NCI-H2029 (cell line): ENCODE results near the gene SCART1.
"Not testable (repeated sequence)": the region's sequence is repeated elsewhere in the genome, so short reads cannot be mapped to it uniquely, and the experiment has no call there.

Source experiments
- DNase-seq: peaks from one replicate; lab custom pipeline; 2025; lab: John Stamatoyannopoulos, UW

Gene SCART1

DNA sequence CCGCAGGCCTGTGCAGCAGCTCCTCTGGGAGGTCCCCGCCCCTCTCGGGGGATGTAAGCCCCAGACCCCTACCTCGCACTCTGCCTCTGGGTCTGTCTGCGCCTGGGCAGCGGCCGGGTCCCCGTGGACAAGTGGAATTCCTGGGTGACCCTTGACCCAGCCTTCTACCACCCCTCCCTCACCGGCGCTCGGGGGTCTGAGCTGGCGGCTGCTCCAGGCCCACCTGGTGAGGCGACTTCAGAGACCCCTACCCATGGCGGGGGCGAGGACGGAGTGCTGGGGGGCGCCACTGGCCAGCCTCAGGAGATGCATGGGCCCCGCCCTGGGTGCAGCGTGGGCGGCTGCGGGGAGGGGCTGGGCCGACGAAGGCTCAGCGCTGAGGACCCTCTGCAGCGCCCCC lies 21.0 kb upstream of the SCART1 start:
- not testable (repeated sequence) for DNase-seq

DNA sequence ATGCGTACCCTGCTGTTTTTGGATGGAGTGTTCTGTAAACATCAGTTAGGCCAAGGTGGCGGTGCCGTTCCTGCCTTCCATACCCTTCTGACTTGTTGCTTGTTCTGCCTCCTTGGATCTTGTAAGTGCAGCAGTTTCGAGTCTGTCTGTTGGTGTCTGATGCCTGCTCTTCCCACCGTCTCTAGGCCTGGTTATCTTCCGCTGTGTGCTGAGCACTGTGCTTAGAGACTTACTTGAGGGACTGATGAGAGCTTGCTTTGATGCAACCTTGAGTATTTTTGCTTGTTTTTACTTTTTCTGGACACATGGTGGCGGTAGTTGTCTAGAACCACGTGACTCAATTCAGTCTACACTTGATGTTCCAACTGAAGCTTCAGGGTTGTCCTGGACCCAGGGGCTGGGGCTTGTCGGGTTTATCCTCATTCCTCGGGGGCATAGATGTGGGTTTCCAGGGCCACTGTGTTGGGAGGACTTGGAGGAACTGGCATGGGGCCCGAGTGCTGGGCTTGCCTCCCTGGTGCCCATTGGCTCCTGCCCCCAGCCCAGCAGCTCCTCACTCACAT lies 15.0 kb upstream of the SCART1 start:
- no peak for DNase-seq

DNA sequence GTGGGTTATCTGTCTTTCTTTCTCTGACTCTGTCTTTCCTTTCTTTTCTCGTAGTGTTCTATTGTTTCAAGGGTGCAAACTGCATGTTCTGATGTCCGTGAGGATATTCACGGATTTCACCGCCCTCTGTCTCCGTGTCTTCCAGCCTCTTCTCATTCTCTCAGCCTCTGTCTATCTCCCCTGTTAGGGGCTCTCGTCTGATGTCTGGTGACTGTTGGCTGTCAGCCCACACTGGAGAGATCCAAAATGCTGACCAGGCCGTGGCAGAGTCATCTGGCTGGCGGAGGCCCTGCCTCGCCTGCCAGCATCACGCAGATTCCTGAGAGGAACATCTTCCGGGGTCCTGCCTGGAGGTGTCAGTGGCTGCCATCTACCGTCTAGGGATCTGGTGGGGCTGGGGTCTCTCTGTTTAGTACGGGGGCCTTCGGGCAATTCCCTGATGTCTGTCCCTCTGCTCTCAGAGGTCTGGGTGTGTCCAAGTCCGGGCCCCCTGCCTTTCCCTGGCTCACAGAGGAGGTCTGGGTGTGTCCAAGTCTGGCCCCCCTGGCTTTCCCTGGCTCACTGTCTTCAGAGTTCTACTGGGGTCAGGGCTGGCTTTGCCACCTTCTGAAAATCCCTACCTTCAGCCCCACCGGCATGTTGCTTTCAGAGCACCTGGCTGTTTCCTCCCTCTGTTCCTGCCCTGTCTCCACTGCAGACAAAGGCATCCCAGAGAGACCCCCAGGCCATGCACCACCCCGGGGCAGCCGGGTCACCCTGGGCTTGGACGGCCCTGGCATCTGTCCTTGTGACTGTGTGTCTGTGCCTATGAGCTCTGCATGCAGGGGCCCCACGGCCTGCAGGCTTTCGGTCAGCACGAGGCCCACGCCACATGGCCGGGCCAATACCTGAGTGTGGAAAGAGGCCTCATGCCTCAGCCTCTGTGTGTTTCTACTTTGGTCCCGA lies 14.0 kb upstream of the SCART1 start:
- no peak for DNase-seq

GRCh38 chr10:133440633-133441285 lies 13.0 kb upstream of the SCART1 start:
- DNase-seq = no peak

DNA sequence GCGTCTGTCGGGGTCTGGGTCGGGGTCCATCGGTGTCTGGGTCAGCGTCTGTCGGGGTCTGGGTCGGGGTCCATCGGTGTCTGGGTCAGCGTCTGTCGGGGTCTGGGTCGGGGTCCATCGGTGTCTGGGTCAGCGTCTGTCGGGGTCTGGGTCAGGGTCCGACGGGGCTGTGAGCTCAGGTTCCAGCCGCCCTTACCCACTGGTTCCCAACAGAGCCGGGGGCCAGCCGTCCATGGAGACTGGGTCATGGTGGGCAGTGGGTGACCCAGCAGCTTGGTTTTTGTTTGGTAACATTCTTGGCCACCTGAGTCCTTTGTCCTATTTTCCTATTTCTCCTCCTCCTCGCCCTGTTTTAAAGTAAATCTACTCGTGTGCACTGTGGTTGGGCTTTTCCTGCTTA lies 12.4 kb upstream of the SCART1 start:
- DNase-seq = not testable (repeated sequence)

DNA sequence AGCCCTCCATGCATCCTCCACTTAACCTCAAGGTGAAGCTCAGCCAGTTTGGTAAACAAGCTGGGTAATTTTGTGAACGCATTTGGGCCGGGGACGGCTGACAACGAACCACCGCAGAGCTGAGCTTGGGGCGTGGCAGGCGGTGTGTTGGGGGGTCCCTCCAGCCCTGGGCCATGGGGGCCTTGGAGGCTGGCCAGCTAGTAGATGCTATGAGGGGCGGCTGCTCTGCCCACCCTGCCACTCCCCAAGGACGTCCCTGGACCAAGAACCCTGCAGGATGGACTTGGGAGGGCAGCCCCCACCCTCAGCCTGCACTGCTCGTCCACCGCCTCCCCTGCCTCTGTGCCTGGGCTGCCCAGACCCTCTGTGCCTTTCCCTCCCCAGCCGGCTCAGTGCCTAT lies 12.0 kb upstream of the SCART1 start:
- DNase-seq = no peak

- DNase-seq = no peak
Measured at GRCh38 chr10:133442191-133442966, 11.4 kb upstream of the SCART1 start.

- DNase-seq = no peak
Measured at GRCh38 chr10:133442967-133443924, 10.5 kb upstream of the SCART1 start.

GRCh38 chr10:133444342-133445267 lies 9.1 kb upstream of the SCART1 start:
- DNase-seq = no peak

GRCh38 chr10:133445268-133445732 lies 8.4 kb upstream of the SCART1 start:
- no peak for DNase-seq

DNA sequence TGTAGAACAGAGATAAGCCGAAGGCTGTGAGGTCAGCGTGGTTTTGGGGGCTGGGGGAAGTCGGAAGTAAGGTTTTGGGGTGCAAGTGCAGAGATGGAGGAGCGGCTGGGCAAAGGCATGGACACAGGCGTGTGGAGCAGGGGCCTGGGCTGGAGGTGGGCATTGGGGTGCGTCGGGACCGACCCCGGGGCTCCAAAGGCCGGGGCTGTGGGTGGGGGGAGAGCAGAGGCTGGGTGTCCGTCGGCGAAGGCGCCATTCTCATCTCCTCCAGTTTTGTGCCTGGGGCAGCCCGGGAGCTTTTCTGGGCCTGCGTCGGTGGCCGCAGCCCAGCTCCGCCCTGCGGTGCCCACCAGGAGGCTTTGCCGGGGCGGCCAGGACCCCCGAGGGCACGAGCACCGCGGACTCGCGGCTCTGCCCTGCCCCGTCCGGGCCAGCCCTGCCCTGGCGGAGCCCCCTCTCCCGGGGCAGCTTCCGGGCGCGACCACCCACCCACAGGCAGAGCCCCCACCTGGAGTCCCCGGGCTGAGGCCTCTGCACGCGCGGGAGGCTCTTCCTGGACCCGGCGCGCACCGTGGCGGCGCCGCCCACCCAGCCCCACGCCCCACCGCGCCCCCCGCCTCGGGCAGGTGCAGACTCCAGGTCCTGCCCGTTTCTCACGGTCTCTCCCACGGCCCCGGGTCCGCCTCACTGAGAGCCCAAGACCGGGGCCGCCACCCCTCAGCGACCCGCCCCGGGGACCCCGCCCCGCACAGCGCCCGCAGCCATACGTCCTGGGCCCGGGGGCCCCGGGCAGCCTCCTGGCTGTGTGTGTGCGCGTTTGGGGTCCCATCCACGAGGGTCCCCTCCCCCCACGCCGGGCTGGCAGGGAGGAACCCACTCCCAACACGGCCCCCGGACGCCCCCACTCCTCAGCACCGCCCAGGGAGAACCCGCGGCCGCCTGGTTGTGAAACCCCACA lies 7.7 kb upstream of the SCART1 start:
- no peak for DNase-seq

DNA sequence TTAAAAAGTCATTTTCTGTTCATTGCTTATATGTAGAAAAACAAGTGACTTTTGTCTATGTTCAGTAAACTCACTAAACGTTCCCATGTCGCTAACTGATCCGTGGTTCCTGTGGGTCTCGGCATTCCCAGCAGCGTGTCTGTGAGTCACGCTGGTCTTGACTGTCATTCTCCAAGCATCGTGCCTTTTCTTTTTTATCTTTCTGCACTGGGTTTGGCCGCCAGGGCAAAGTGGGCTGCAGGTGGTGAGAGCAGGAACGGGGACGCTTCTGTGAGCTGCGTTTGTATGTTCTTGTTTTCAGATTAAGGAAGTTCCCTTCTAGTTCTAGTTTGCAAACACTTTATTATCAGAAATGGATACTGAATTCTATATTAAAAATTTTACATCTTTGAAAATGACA lies 6.8 kb upstream of the SCART1 start:
- no peak for DNase-seq

- DNase-seq = no peak
Measured at GRCh38 chr10:133448120-133448519, 5.6 kb upstream of the SCART1 start.

DNA sequence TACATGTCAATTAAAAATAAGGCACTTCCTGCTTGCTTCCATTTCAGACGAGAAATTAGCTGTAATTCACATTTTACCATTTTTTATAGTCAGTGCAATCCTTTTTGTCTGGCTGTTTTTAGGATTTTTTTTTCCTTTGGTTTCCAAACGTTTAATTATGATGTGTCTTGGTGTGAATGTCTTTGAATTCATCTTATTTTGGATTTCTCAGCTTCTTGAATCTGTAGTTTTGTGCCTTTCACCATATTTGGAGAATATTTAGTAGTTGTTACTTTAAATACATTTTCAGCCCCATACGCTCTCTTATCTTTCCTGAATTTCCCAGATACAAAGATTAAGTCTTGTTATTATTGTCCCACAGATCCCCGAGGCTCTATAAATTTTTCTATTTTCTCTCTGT lies 2.4 kb upstream of the SCART1 start:
- no peak for DNase-seq

- no peak for DNase-seq
Measured at GRCh38 chr10:133452453-133452852, 1.3 kb upstream of the SCART1 start.

GRCh38 chr10:133454204-133454893 lies 604 bp downstream of the SCART1 start:
- no peak for DNase-seq

GRCh38 chr10:133455196-133455595 lies 1.5 kb downstream of the SCART1 start:
- no peak for DNase-seq

DNA sequence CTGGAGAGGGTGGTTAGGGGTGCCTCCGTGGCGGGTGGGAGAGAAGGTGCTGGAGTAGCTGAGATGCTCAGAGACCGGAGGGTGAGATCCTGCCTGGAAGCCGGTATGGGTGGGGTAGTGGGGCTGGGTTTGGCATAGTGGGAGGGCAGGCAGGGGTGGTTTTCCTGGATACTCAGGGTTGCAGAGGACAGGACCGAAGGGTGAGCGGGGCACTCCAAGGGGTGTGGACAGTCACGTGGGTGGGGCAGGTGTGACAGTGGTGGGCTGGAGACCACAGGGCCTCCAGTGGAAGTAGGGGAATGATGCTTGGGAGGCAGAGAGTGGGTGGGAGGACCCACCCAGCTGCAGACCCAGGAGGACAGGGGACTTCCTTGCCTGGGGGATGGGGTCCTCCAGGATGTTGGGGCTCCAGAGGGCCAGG lies 1.9 kb downstream of the SCART1 start:
- DNase-seq = no peak
